Measurements from ENCODE around the gene C4orf50.
A peak's percentile ranks its signal among the peaks of the same experiment; 100 is the strongest.

Gene C4orf50

GRCh38 chr4:5999830-6000365 is 18.3 kb downstream of the C4orf50 start:
- Histone ChIP-seq H3K79me2 (ENCODE audit: control insufficient read depth, insufficient read depth, low read length) (no peaks in the 10 kb centered on the region), H3K36me3 (ENCODE audit: control insufficient read depth, insufficient read depth, low read length) (no peaks in the 10 kb centered on the region), H3K4me3 (ENCODE audit: low read length) (no peak overlapping the region), H2BK5ac (ENCODE audit: low read length) (no peak overlapping the region), H3K23ac (ENCODE audit: low read length) (no peak overlapping the region), H3K9ac (ENCODE audit: low read length) (no peak overlapping the region), H3K27ac (ENCODE audit: low read depth, low read length) (no peak overlapping the region), H4K8ac (ENCODE audit: low read depth, low read length) (no peak overlapping the region), H3K4me2 (ENCODE audit: low read length) (no peak overlapping the region), H3K79me1 (ENCODE audit: low read length) (no peaks in the 10 kb centered on the region), H3K4me1 (ENCODE audit: control insufficient read depth, low read depth, low read length) (no peaks in the 10 kb centered on the region), H2BK15ac (replicated peaks; ENCODE audit: low read depth) (no peak overlapping the region), H3K4ac (ENCODE audit: low read depth, low read length) (no peak overlapping the region), H4K5ac (ENCODE audit: low read length) (no peak overlapping the region), H2BK120ac (ENCODE audit: low read depth, low read length) (no peak overlapping the region), H3K18ac (ENCODE audit: low read length) (no peak overlapping the region), H3K27me3 (ENCODE audit: insufficient read depth, low read length, poor library complexity) (no peaks in the 10 kb centered on the region), H2AK5ac (ENCODE audit: low read length) (no peak overlapping the region), H3K56ac (ENCODE audit: low read length) (no peak overlapping the region)
- no peak for DNase-seq
- no CpG with 5 or more reads among the region's 9 CpGs for WGBS (ENCODE audit: extremely low coverage, insufficient coverage, low lambda C conversion rate)

GRCh38 chr4:5999356-5999755 is 18.9 kb downstream of the C4orf50 start:
- H2BK15ac ChIP-seq (replicated peaks; ENCODE audit: low read depth): no peak overlapping the region
- no peak overlapping the region for H3K4me2 ChIP-seq (ENCODE audit: low read length)
- no peak overlapping the region for H3K27ac ChIP-seq (ENCODE audit: low read depth, low read length)
- no peak overlapping the region for H4K8ac ChIP-seq (ENCODE audit: low read depth, low read length)
- no peak overlapping the region for H3K4ac ChIP-seq (ENCODE audit: low read depth, low read length)
- no CpG with 5 or more reads among the region's 6 CpGs for WGBS (ENCODE audit: extremely low coverage, insufficient coverage, low lambda C conversion rate)
- no peak overlapping the region for H3K9ac ChIP-seq (ENCODE audit: low read length)
- no peak overlapping the region for H2BK120ac ChIP-seq (ENCODE audit: low read depth, low read length)
- peak overlapping the region; percentile 43 for H3K56ac ChIP-seq (ENCODE audit: low read length)
- H3K79me2 ChIP-seq (ENCODE audit: control insufficient read depth, insufficient read depth, low read length): no peaks in the 10 kb centered on the region
- H2BK5ac ChIP-seq (ENCODE audit: low read length): no peak overlapping the region
- DNase-seq: no peak
- H3K4me1 ChIP-seq (ENCODE audit: control insufficient read depth, low read depth, low read length): no peaks in the 10 kb centered on the region
- H3K18ac ChIP-seq (ENCODE audit: low read length): no peak overlapping the region
- H4K5ac ChIP-seq (ENCODE audit: low read length): no peak overlapping the region
- no peak overlapping the region for H2AK5ac ChIP-seq (ENCODE audit: low read length)
- H3K23ac ChIP-seq (ENCODE audit: low read length): no peak overlapping the region
- no peak overlapping the region for H3K4me3 ChIP-seq (ENCODE audit: low read length)
- no peaks in the 10 kb centered on the region for H3K27me3 ChIP-seq (ENCODE audit: insufficient read depth, low read length, poor library complexity)
- no peaks in the 10 kb centered on the region for H3K36me3 ChIP-seq (ENCODE audit: control insufficient read depth, insufficient read depth, low read length)
- no peaks in the 10 kb centered on the region for H3K79me1 ChIP-seq (ENCODE audit: low read length)

GRCh38 chr4:5998333-5998936 is 19.8 kb downstream of the C4orf50 start:
- DNase-seq: peak; percentile 85
- Histone ChIP-seq H4K8ac (ENCODE audit: low read depth, low read length) (no peak overlapping the region), H2AK5ac (ENCODE audit: low read length) (no peak overlapping the region), H3K9ac (ENCODE audit: low read length) (no peak overlapping the region), H3K79me2 (ENCODE audit: control insufficient read depth, insufficient read depth, low read length) (no peaks in the 10 kb centered on the region), H3K27me3 (ENCODE audit: insufficient read depth, low read length, poor library complexity) (no peaks in the 10 kb centered on the region), H4K5ac (ENCODE audit: low read length) (no peak overlapping the region), H3K27ac (ENCODE audit: low read depth, low read length) (no peak overlapping the region), H3K56ac (ENCODE audit: low read length) (no peak overlapping the region), H2BK120ac (ENCODE audit: low read depth, low read length) (no peak overlapping the region), H3K18ac (ENCODE audit: low read length) (no peak overlapping the region), H3K79me1 (ENCODE audit: low read length) (no peaks in the 10 kb centered on the region), H3K23ac (ENCODE audit: low read length) (no peak overlapping the region), H3K36me3 (ENCODE audit: control insufficient read depth, insufficient read depth, low read length) (no peaks in the 10 kb centered on the region), H3K4me1 (ENCODE audit: control insufficient read depth, low read depth, low read length) (no peaks in the 10 kb centered on the region), H3K4me3 (ENCODE audit: low read length) (no peak overlapping the region), H3K4ac (ENCODE audit: low read depth, low read length) (no peak overlapping the region), H3K4me2 (ENCODE audit: low read length) (no peak overlapping the region), H2BK5ac (ENCODE audit: low read length) (no peak overlapping the region), H2BK15ac (replicated peaks; ENCODE audit: low read depth) (no peak overlapping the region)
- no CpG with 5 or more reads among the region's 9 CpGs for WGBS (ENCODE audit: extremely low coverage, insufficient coverage, low lambda C conversion rate)

- WGBS (ENCODE audit: extremely low coverage, insufficient coverage, low lambda C conversion rate): no CpG with 5 or more reads among the region's 4 CpGs
- H2BK5ac ChIP-seq (ENCODE audit: low read length): no peak overlapping the region
- no peak overlapping the region for H4K8ac ChIP-seq (ENCODE audit: low read depth, low read length)
- H3K27me3 ChIP-seq (ENCODE audit: insufficient read depth, low read length, poor library complexity): no peaks in the 10 kb centered on the region
- H3K4me2 ChIP-seq (ENCODE audit: low read length): no peak overlapping the region
- no peak overlapping the region for H4K5ac ChIP-seq (ENCODE audit: low read length)
- H3K23ac ChIP-seq (ENCODE audit: low read length): no peak overlapping the region
- H3K18ac ChIP-seq (ENCODE audit: low read length): no peak overlapping the region
- no peaks in the 10 kb centered on the region for H3K36me3 ChIP-seq (ENCODE audit: control insufficient read depth, insufficient read depth, low read length)
- no peak overlapping the region for H3K4ac ChIP-seq (ENCODE audit: low read depth, low read length)
- no peaks in the 10 kb centered on the region for H3K79me1 ChIP-seq (ENCODE audit: low read length)
- H3K9ac ChIP-seq (ENCODE audit: low read length): no peak overlapping the region
- no peak overlapping the region for H2AK5ac ChIP-seq (ENCODE audit: low read length)
- H3K79me2 ChIP-seq (ENCODE audit: control insufficient read depth, insufficient read depth, low read length): no peaks in the 10 kb centered on the region
- no peak overlapping the region for H3K4me3 ChIP-seq (ENCODE audit: low read length)
- H3K27ac ChIP-seq (ENCODE audit: low read depth, low read length): no peak overlapping the region
- no peak overlapping the region for H2BK120ac ChIP-seq (ENCODE audit: low read depth, low read length)
- no peak overlapping the region for H3K56ac ChIP-seq (ENCODE audit: low read length)
- DNase-seq: no peak
- H2BK15ac ChIP-seq (replicated peaks; ENCODE audit: low read depth): no peak overlapping the region
- H3K4me1 ChIP-seq (ENCODE audit: control insufficient read depth, low read depth, low read length): no peaks in the 10 kb centered on the region
These were observed 21.6 kb downstream of the C4orf50 start for GRCh38 chr4:5996641-5997040.

GRCh38 chr4:5995901-5996623 is 22.2 kb downstream of the C4orf50 start:
- Histone ChIP-seq H3K36me3 (ENCODE audit: control insufficient read depth, insufficient read depth, low read length) (no peaks in the 10 kb centered on the region), H3K79me1 (ENCODE audit: low read length) (no peaks in the 10 kb centered on the region)
- WGBS (ENCODE audit: extremely low coverage, insufficient coverage, low lambda C conversion rate): no CpG with 5 or more reads among the region's 19 CpGs

More at GRCh38 chr4:5995901-5996623, 22.2 kb downstream of the C4orf50 start:
- H4K8ac ChIP-seq (ENCODE audit: low read depth, low read length): no peak overlapping the region
- H3K4me1 ChIP-seq (ENCODE audit: control insufficient read depth, low read depth, low read length): no peaks in the 10 kb centered on the region
- no peak overlapping the region for H3K18ac ChIP-seq (ENCODE audit: low read length)
- H2AK5ac ChIP-seq (ENCODE audit: low read length): no peak overlapping the region
- DNase-seq: no peak
- no peak overlapping the region for H3K23ac ChIP-seq (ENCODE audit: low read length)
- H2BK5ac ChIP-seq (ENCODE audit: low read length): no peak overlapping the region
- H2BK15ac ChIP-seq (replicated peaks; ENCODE audit: low read depth): no peak overlapping the region
- H3K4ac ChIP-seq (ENCODE audit: low read depth, low read length): no peak overlapping the region
- H3K9ac ChIP-seq (ENCODE audit: low read length): no peak overlapping the region
- H3K4me3 ChIP-seq (ENCODE audit: low read length): no peak overlapping the region
- no peak overlapping the region for H3K56ac ChIP-seq (ENCODE audit: low read length)
- H3K4me2 ChIP-seq (ENCODE audit: low read length): no peak overlapping the region
- no peaks in the 10 kb centered on the region for H3K79me2 ChIP-seq (ENCODE audit: control insufficient read depth, insufficient read depth, low read length)
- H3K27ac ChIP-seq (ENCODE audit: low read depth, low read length): no peak overlapping the region
- no peaks in the 10 kb centered on the region for H3K27me3 ChIP-seq (ENCODE audit: insufficient read depth, low read length, poor library complexity)
- H2BK120ac ChIP-seq (ENCODE audit: low read depth, low read length): no peak overlapping the region
- H4K5ac ChIP-seq (ENCODE audit: low read length): no peak overlapping the region

All from mesendoderm (in vitro differentiated cells).